Measurements from ENCODE around the gene FRMD5. TPM values are rescaled to one million over a fixed set of nuclear protein-coding genes. Genes with fewer than 3 reads are reported as not detected.

The FRMD5 gene
- polyA plus RNA-seq, 3 donors: not detected

DNA sequence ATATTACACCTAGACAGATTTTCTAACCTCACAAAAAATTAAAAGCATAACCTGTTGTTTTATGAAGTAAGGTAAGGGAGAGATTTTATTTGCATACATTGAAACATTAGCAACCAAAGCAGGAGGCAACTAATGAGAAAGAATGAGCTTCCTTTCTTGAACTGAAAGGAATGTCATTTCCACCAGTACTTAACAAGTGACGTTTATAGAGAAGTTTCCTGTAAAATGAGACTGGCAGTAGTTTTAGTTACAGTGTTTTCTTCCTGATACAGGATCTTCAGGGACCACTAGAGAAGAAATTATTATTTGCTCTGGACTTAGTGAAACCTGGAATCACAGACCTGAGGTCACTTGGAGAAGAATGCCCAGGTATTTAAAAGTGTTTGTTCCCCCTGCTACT lies 27.4 kb upstream of the FRMD5 start:
- H3K9ac ChIP-seq (ENCODE audit: insufficient read depth, low read length, poor library complexity, severe bottlenecking): no peak overlapping the region
- no peaks in the 10 kb centered on the region for H3K9me3 ChIP-seq (replicated peaks in 1 of 2; ENCODE audit: control insufficient read depth in 1 of 2, insufficient read depth in 1 of 2, low read length in 2 of 2)
- peaks cover 0 to 6% (median 2%) of the 10 kb centered on the region in 7 donors for H3K9me3 Mint-ChIP-seq
- intact Hi-C loops (cut with micrococcal nuclease): no loop called here
- no peaks in the 10 kb centered on the region for H4K20me1 ChIP-seq (ENCODE audit: insufficient read depth, low read length)
- H3K27me3 Mint-ChIP-seq (ENCODE audit: low read depth in 3 of 3): peaks cover 6 to 9% (median 8%) of the 10 kb centered on the region in 3 donors
- no peak overlapping the region for H3K4me2 ChIP-seq (replicated peaks; ENCODE audit: extremely low read depth, low read length, poor library complexity, severe bottlenecking)
- WGBS (ENCODE audit: insufficient coverage): no CpG with 5 or more reads among the region's 1 CpG
- no peak for DNase-seq
- H3K79me2 ChIP-seq (ENCODE audit: insufficient read depth, low read length): no peaks in the 10 kb centered on the region
- no peak overlapping the region for H2AFZ ChIP-seq (ENCODE audit: insufficient read depth, low read depth, low read length, poor library complexity, severe bottlenecking)
- H3K27me3 ChIP-seq (ENCODE audit: control insufficient read depth in 2 of 2, insufficient read depth in 2 of 2, low read length in 2 of 2): peaks cover 0 to 7% of the 10 kb centered on the region in 2 donors
- H3K4me1 ChIP-seq (ENCODE audit: control insufficient read depth in 1 of 2, insufficient read depth in 2 of 2, low read length in 2 of 2): no peaks in the 10 kb centered on the region
- H3K36me3 Mint-ChIP-seq: no peaks in the 10 kb centered on the region
- H3K4me3 Mint-ChIP-seq: no peak overlapping the region
- H3K27ac ChIP-seq (ENCODE audit: low read depth in 1 of 2, low read length in 2 of 2): no peak overlapping the region
- no peaks in the 10 kb centered on the region for H3K36me3 ChIP-seq (replicated peaks in 1 of 2; ENCODE audit: control insufficient read depth in 1 of 2, insufficient read depth in 2 of 2, low read length in 2 of 2)
- H3K4me3 ChIP-seq (replicated peaks in 1 of 3; ENCODE audit: low read depth in 2 of 3, low read length in 3 of 3): no peak overlapping the region
- TF ChIP-seq, protein P1, sequence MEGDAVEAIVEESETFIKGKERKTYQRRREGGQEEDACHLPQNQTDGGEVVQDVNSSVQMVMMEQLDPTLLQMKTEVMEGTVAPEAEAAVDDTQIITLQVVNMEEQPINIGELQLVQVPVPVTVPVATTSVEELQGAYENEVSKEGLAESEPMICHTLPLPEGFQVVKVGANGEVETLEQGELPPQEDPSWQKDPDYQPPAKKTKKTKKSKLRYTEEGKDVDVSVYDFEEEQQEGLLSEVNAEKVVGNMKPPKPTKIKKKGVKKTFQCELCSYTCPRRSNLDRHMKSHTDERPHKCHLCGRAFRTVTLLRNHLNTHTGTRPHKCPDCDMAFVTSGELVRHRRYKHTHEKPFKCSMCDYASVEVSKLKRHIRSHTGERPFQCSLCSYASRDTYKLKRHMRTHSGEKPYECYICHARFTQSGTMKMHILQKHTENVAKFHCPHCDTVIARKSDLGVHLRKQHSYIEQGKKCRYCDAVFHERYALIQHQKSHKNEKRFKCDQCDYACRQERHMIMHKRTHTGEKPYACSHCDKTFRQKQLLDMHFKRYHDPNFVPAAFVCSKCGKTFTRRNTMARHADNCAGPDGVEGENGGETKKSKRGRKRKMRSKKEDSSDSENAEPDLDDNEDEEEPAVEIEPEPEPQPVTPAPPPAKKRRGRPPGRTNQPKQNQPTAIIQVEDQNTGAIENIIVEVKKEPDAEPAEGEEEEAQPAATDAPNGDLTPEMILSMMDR (IDR thresholded peaks at IDR 0.05): no peak
- H3K27ac Mint-ChIP-seq: no peak overlapping the region
- peaks cover 2% of the 10 kb centered on the region for H3K4me1 Mint-ChIP-seq

DNA sequence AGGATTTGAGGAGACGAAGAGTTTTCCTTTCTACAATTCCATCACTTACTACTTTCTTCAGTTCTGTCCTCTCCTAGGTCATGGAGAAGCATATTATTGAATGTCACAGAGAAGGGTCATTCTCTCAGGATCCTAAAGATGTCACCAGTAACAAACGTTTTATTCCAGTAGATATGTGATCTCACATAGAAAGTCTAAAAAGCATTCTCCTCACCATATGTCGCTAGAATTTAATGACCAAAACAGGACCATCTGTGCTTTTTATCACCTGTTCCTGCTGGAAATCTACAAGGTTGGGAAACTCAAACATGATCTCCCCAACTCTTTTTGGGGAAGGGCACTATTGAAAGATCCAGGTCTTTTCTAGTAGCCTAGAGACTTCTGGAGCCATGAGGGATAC lies 24.0 kb upstream of the FRMD5 start:
- H3K4me2 ChIP-seq (replicated peaks; ENCODE audit: extremely low read depth, low read length, poor library complexity, severe bottlenecking): no peak overlapping the region
- H3K27me3 ChIP-seq (ENCODE audit: control insufficient read depth in 2 of 2, insufficient read depth in 2 of 2, low read length in 2 of 2): peaks cover 4 to 5% of the 10 kb centered on the region in 2 donors
- H3K36me3 ChIP-seq (replicated peaks in 1 of 2; ENCODE audit: control insufficient read depth in 1 of 2, insufficient read depth in 2 of 2, low read length in 2 of 2): no peaks in the 10 kb centered on the region
- no peaks in the 10 kb centered on the region for H3K9me3 Mint-ChIP-seq
- no peaks in the 10 kb centered on the region for H3K4me1 ChIP-seq (ENCODE audit: control insufficient read depth in 1 of 2, insufficient read depth in 2 of 2, low read length in 2 of 2)
- H3K79me2 ChIP-seq (ENCODE audit: insufficient read depth, low read length): no peaks in the 10 kb centered on the region
- H3K36me3 Mint-ChIP-seq: no peaks in the 10 kb centered on the region
- intact Hi-C loops (cut with micrococcal nuclease): no loop called here
- no peak overlapping the region for H3K27ac ChIP-seq (ENCODE audit: low read depth in 1 of 2, low read length in 2 of 2)
- no peak for DNase-seq
- no peaks in the 10 kb centered on the region for H4K20me1 ChIP-seq (ENCODE audit: insufficient read depth, low read length)
- peaks cover 2% of the 10 kb centered on the region for H3K4me1 Mint-ChIP-seq
- no peak overlapping the region for H3K4me3 Mint-ChIP-seq
- TF ChIP-seq, protein P1 (IDR thresholded peaks at IDR 0.05): no peak
- no CpG with 5 or more reads among the region's 3 CpGs for WGBS (ENCODE audit: insufficient coverage)
- no peaks in the 10 kb centered on the region for H3K9me3 ChIP-seq (replicated peaks in 1 of 2; ENCODE audit: control insufficient read depth in 1 of 2, insufficient read depth in 1 of 2, low read length in 2 of 2)
- H3K9ac ChIP-seq (ENCODE audit: insufficient read depth, low read length, poor library complexity, severe bottlenecking): no peak overlapping the region
- no peak overlapping the region for H3K4me3 ChIP-seq (replicated peaks in 1 of 3; ENCODE audit: low read depth in 2 of 3, low read length in 3 of 3)
- H2AFZ ChIP-seq (ENCODE audit: insufficient read depth, low read depth, low read length, poor library complexity, severe bottlenecking): no peak overlapping the region
- peaks cover 5 to 12% (median 8%) of the 10 kb centered on the region in 3 donors for H3K27me3 Mint-ChIP-seq (ENCODE audit: low read depth in 3 of 3)
- no peak overlapping the region for H3K27ac Mint-ChIP-seq
